Measurements from ENCODE around the gene AP1B1.

The AP1B1 gene

DNA sequence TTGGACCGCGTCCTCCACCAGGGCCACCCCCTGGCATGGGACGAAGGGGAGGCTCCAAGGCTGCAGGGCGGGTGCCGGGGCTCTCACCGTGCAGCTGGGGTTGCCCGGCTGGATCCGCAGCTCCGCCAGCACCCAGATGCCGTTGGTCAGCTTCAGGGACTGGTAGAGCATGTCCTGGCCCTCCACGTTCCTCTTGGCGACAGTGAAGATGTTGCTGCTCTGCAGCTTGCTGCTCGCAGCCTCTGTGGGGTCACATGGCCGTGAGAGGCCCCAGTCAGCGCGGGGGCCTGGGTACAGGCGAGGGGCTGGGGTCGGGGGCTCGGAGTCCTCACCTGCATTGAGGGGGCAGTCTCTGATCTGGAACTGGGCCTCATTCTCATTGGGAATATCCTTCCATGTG, 58.1 kb downstream of the AP1B1 start:
- no peak for DNase-seq

DNA sequence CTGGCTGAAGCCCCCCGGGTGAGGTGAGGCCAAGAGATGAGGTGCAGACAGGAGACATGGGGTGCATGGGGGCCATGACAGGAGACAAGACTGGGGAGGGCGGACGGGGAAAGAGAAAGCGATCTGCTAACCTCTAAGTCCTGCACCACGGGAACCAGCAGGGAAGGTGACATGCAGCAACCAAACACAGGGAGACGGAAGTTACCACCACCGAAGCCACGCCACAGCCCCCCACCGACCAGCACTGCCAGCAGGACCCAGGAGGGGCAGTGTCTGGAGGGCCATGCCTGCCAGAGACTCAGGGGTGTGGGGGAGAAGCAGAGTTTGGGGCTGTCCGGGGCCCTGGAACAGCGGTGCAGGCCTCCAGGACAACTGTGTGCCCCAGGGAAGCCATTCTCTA, 58.8 kb downstream of the AP1B1 start:
- DNase-seq: no peak

DNA sequence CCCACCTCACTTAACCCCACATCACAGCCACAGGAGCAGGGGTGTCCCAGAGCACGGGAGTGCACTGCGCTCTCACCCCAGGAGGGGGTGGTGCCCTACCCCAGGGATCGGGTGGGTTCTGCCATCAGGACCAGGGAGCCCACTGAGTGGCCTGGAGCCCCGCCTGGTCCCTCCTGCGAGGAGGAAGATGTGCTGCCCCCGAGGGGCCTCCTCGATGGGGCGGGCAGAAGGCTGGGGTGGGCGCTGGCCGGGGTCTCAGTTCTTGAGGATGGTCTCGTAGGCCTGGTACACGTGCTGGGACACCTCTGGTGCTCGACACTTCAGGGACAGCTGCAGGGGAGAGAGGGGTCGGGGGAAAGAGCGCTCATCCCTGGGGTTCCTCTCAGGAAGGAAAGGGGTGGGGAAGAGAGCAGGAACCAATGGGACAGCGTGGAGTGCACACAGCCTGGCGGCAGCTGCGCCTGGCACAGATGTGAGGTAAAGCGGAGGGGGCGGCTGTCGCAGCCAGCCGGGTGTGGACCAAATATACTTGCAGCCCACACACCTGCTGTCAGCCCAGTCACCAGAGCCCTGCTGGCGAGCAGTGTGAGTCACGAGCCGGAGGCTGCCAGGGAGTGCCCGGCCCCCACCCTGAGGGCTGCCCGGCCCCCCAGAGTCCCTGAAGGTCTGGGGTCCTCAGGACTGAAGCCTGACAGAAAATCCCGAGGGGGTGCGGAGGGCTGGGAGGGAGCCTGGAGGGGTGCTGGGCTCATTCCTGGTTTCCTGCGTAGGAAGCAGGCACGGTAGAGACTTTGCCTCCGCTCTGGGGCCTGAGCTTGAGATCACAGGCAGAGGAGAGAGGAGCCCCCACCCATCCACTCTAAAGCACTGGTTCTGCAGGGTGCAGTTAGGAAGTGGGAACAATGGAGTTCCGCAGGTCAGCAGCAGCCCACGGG, 59.5 kb downstream of the AP1B1 start:
- no peak for DNase-seq

DNA sequence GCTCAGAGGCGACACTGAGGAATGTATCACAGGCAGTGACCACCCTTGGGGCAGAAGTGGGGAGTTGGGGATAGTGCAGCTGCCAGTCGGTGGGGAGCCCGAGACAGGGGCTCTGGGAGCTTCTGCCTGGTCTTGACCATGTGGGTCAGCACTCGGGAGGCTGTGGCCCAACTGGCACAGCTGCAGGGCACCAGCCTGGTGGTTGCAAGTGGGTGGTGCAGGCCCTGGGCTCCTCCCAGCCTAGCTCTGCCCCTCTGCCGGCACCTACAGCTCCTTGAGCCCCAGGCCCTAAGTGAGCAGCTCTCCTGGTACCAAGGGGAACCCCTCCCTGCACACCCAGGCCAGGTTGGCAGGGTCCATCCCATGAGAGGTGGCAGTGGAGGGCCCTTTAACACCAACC, 60.3 kb downstream of the AP1B1 start:
- DNase-seq: no peak

DNA sequence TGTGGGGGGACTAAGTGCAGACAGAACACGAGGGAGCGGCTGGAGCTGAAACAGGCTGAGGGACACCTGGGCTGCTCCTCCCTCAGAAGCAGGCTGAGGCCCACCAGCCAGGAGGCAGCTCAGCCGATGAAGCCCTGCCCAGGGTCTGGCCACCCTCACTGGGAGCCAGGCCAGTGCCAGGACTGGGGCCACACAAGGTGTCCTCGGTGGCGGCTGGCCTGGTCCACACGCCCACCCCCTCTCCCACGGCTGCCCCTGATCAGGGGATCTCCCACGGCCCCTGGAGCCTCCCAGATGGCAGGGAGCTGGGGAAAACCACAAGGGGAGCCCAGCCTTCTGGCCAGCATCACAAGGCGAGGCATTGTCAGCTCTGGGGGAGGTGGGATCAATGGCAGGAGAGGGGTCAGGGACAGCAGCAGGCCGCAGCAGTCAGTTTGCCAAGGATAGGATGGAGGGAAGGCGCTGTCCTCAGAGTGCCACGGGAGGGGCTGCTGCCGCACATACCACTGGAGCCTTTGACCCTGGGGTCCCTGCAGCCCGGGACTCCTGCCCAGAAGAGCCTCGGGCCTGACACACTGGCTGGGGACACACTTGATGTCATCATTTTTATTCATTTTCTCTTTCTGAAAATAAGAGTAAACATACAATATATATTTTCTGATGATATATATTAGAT, 61.1 kb downstream of the AP1B1 start:
- DNase-seq: no peak

DNA sequence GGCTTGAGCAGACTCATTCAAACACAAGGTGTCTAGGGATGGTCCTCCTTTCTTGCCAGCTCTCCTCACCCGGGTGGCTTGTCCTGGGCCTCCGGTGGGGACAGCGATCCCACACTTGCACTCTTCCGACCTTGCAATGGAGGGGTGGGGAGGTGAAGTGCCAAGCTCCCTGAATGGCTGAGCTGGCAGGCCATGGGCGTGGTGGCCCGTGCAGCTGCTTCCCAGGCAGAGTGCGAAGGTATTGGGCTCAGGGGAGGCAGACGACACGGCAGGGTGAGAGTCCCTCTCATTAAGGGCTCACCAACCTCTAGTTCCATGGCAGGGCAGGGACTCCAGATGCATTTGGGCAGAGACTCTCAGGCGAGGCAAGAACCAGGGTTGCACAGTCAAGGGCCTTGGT, 61.9 kb downstream of the AP1B1 start:
- DNase-seq: no peak

DNA sequence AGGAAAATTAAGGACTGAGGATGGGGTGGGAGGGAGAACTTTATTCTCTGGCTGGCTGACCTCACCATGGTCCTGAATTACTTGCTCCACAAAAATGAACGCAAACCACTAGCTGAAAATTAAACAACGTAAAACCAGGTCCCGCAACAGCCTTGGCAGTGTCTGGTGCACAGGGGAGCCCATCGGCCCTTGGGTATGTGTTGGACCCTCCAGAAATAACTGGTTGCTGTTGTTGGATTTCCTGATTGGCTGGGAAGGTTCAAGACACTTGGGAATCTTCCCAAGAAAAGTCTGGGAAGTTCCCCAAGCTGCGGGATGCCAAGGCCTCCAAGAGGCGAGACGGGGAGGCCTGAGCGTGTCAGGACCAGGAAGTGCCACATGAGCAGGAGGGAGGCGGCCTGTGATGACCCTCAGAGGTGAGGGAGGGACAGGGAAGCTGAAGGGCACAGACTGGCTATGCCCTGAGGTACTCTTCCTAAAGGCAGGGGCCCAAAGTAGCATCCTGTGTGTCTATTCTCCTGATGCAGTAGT, 62.5 kb downstream of the AP1B1 start:
- DNase-seq: no peak

DNA sequence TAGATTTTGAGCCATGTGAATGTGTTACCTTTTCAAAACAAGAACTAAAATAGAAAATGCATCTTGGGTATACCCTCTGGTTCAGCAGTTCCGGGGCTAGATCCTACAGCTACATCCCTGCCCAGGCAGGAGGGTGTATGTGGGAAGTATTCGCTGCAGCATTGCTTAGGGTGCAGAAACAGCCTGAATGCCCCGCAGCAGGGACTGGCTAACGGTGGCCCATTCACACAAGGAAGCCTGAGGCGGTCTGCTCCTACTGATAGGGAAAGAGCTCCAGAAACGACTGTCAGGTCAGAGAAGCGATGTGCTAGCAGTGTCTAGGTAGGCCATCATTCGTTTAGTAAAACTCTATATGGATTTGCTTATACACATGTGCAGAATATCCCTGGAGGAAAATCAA, 63.0 kb downstream of the AP1B1 start:
- DNase-seq: no peak

DNA sequence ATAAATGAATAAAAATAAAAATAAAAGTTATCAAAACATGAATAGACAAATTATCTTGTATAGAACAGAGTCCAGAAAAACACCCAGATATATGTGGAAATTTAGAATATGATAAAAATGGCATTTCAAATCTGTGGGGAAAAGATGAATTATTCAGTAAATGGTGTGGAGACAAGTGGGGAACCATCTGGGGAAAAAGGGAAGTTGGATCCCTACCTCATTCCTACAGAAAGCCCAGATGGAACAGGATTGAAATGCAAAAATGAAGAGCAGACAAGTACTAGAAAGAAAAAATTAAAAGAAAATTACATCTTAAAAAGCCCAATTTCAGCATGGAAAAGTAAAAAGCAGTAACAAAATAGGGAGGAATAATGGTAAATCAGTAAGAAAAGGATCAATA, 64.7 kb downstream of the AP1B1 start:
- no peak for DNase-seq

DNA sequence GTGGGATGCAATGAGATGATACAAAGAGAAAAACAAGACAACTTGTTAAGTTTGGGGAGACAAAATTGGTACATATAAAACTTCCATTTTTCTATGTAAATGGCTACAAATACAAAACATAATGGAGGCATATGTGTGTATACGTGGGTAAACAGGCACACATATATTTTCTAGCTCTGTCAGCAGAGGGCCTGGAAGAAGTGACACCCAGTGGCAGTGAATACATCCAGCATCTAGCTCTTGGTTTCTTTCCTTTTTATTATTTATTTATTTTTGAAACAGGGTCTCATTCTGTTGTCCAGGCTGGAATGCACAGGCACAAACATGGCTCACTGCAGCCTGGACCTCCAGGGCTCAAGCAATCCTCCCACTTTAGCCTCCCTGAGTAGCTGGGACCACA, 67.8 kb downstream of the AP1B1 start:
- DNase-seq: no peak

DNA sequence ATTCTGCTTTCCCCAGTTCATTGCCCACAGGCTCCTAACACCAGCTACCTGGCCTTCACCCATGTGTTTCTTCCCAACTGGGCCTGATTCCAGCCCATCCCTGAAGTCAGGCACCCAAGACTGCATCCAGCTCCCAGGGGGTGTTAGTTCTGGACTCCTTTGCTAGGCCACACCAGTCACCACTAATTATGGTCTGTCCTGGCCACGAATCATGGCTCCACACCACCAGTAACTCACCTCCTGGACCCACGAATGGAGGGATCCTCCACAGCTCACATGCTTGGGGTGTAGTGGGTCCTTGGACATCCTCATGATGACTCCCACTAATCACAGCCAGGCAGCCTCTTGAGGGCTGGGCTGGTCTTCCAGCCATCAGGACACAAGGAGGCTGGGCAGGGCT, 69.3 kb downstream of the AP1B1 start:
- DNase-seq: no peak

DNA sequence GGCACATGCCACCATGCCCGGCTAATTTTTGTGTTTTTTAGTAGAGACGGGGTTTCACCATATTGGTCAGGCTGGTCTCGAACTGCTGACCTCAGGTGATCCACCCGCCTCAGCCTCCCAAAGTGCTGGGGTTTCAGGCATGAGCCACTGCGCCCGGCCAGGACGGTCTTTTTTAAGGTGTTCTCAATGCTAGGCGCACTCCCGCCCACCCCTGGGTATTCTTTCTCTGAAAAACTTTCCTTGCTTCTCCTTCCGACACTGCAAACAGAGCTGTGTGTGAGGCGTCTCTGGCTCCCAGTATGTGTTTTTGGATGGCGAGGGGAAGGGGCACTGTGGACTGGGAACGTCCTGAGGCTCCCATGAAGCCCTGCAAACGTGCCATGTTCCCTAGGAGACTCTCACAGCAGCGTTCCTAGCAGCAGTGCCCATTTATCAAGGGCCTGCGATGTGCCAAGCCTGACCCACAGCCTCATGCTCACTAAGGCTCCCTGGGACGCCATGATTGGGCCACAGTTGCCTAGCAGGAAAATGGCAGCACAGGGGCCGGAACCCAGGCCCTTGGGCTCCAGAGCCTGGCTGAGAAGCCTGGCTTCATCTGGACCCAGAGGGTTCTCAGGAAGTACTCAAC, 70.4 kb downstream of the AP1B1 start:
- DNase-seq: no peak

DNA sequence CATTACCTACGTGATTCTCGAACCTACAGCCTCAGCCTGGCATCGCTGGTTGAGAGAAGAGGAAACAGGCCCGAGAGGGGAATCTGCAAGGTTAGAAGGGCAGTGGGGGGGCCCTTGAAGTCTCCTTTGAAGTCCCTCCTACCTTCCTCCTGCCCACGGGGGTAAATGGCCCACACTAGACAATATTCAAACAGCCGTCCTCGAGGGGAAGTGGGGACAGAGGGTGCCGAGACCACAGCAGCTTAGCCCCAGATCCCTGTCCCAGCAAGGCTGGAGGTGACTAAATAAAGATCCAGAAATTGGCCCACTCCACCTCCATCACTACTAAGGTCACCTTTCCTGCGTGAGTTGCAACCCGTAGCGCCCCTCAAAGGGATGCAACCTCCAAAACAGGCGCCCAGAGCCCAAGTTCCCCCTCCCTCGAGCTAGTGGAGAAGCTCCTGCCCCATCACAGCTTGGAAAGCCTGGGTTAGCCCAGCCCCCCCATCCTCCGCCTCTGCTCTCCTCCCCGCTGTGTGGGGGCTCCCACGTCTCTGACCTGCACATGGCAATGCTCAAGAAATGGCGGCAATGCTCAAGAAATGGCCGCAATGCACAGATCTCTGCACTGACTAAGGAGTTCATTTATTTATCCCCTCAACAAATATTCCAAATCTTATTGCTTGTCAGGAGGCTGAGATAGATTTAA, 72.1 kb downstream of the AP1B1 start:
- DNase-seq: no peak

DNA sequence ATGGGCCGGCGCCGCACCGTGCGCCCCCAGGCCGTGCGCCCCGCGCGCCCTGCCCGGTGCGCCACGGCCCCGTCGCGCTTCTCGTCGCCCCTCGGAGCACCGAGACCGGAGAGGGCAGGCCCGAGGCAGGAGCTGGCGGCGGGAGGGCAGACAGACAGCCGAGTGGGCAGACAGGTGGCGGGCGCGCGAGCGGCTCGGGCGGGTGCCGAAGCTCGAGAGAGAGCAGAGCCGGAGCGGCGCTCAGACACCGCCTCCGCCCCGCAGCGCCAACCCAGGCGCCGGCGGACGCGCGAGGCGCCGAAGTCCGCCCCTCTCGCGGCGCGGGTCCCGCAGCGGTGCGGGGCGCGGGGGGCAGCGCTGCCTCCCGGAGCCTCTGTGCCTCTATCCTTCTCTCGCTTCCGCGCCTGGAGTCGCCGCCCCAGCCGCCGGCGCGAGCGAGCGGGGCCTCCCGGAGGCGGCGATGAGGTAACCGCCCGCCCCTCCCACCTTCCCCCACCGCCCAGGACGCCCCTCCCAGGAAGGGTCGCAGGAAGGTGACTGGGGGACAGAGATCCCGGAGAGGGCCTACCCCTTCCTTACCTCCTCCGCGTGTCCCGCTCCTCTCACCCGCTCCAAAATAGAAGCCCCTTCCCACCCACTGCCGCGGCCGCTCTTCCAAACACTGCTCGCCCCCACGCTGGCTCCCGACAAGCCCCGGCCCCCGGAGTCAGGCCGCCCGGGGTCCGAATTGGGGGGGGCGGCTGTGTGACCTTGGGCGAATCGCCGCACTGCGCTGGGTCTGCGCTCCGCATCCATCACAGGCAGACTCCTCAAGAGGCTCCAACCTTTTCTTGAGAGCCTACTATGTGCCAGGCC, 72.9 kb downstream of the AP1B1 start, which contains the start of gene RASL10A:
Gene RASL10A (minus strand): TSS at position 412 of the 855 bp plus-strand sequence. CDS start 451 bp downstream, outside the sequence.
- no peak for DNase-seq

DNA sequence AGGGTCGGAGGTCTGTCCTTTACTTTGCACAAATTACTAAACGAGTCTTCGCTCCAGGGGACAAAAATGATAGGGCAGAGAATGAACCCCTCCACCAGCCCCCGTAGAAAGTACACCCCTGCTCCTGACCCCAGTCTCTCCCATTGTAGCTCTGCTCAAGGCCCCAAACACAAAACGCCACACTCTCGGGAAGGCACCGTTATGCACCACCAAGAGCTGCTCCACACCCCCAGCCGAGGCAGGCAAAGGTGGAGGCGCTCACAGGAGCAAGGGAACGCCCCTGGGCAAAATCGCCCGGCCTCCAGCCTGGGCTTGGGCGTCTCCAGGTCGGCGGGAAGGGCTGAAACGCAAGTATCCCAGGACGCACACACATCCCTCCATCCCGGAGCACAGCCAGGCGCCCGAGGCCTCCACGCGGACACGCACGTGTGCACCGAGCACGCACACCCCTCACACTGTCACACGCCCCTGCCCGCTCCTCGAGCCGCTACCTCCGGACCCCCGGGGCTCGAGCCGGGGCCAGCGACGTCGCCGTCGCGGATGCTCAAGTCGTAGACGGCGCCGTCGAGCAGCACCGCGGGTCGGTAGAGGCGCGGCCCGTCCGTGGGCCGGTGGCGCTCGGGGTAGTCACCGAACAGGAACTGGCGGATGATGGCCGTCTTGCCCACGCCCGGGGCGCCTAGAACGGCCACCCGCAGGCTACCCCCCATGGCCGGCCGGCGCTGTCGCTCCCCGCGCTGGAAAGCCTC, 73.7 kb downstream of the AP1B1 start:
- no peak for DNase-seq

DNA sequence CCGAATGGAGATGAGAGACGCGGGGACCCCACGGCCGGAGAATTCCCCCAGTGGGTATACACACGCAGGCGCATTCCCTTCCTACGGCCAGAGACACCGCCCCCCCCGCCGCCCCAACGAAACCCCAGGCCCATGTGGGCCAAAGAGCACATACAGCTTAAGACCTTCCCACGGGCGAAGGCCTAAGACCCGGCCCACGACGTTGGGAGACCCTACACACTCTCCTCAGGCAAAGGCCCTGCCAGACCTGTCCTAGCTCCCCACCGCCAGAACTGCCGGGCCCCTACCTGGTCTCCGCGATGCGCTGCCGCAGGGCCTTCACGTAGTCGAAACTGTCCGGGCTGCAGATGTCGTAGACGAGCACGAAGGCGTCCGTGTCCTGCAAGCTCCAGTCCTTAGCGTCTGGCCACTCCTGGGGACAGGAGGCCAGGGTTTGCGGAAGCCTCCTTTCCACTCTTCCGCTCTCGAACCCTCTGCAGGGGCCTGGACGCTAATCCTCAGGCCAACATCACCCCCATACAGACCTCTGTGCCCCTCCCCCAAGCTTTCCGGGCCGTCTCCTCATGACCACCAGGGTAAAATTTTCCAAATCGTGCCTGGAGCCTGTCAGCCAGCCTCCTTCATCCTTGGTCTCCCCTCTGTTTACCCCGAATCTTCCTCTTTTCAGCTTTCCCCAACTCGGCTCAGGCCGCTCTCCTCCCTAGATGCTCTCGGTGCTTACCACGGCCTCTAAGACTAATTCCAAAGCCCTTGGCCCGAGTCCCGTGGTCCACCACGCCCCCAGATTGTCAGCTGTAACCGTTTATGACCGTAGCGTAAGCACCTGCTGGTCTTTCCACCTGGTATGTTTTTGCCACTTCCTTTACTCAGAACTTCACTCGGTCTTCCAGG, 74.5 kb downstream of the AP1B1 start:
- no peak for DNase-seq

DNA sequence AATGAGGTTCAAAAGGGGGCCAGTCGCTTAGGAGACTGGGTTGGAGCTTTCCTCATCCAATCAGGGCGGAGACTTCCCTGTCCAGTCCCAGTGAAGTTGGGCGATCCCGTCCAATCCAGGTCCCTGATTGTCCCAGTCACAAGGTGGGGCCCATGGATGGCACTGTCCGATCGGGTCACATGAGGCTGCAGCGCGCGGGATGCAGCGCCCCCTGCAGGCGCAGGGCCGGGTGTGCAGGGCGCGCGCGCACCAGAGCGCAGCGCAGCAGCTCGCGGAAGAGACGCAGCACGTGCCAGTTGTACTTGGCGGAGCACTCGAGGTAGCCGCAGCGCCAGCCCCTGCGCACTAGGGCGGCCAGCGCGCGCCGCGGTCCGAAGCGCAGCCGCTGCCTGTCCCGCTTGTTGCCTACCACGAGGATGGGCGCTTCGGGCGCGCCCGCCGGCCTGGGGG, 75.2 kb downstream of the AP1B1 start:
- DNase-seq: no peak

DNA sequence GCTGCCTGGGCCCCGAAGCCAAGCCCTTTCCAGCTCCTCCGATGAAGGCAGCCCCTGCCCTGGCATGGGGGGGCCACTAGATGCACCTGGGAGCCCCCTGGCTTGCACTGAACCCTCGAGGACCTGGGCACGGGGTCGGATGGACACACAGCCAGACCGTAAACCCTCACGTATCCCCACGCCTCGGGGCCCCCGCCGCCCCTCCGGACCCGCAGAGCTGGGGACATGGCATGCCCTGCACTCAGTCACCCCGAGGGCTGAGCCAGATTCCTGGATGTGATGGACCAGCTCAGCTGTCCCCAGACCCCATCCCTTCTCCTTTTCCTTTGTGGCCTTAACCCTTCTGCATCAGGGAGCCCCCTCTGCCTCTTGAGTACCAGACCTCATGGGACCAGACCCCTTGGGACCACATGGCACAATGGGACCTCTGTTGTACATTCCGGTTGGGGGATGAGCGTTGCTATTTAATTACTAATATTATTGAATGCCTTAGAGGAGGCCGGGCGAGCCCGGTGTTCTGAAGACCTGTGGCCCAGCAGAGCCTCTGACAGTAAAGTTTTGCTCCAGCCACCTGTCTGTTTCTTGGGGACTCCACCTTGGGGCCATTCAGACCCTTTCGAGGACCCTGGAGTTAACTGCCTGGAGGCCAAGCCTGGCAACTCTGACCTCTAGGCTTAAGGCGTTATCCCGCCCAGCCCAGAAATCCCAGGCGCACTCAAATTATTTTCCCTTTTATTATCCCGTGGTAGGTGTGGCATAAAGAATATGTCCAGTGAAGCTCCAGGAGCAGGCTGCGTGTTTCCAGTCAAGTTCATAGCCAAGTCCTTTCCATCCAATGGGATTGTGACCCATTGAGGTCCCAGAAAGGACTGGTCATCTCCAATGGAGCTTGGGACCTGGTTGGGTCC, 75.9 kb downstream of the AP1B1 start:
- DNase-seq: no peak

Data from activated effector memory CD4-positive, alpha-beta T cell treated with Interleukin-2 at 50 U/mL for 16 hours (primary cell).